Liver (tissue), 3 donors: ENCODE data around the gene UBE2K.

ENCODE experiments used
- EGR1 ChIP-seq, 2 donors: IDR thresholded peaks; 2 replicates each; pipeline ENCODE4 v1.6.1; 2016 to 2018; ENCODE audit warnings: antibody characterized with exemption in 2 of 2, low read depth in 2 of 2
- FOXA1 ChIP-seq: IDR thresholded peaks from 2 replicates; pipeline ENCODE4 v1.6.1; 2016; ENCODE audit warnings: antibody characterized with exemption
- FOXA2 ChIP-seq: IDR thresholded peaks from 2 replicates; pipeline ENCODE4 v1.6.1; 2016; ENCODE audit warnings: antibody characterized with exemption
- GABPA ChIP-seq, 2 donors: IDR thresholded peaks in 1 of 2; conservative IDR thresholded peaks in 1 of 2; 2 replicates each; pipeline ENCODE4 v1.6.1; 2016; ENCODE audit warnings: antibody characterized with exemption in 2 of 2, mild to moderate bottlenecking in 1 of 2, moderate library complexity in 1 of 2
- JUND ChIP-seq, 2 donors: IDR thresholded peaks; 2 replicates each; pipeline ENCODE4 v1.6.1; 2016; ENCODE audit warnings: antibody characterized with exemption in 2 of 2
- RAD21 ChIP-seq, 2 donors: IDR thresholded peaks; 2 replicates each; pipeline ENCODE4 v1.6.1; 2016; ENCODE audit warnings: antibody characterized with exemption in 2 of 2, mild to moderate bottlenecking in 2 of 2
- SP1 ChIP-seq: IDR thresholded peaks from 2 replicates; pipeline ENCODE4 v1.6.1; 2018; ENCODE audit warnings: antibody characterized with exemption, mild to moderate bottlenecking
- TAF1 ChIP-seq: conservative IDR thresholded peaks from 2 replicates; pipeline ENCODE4 v1.6.1; 2016; ENCODE audit warnings: antibody characterized with exemption, mild to moderate bottlenecking
- YY1 ChIP-seq: IDR thresholded peaks from 2 replicates; pipeline ENCODE4 v1.6.1; 2016; ENCODE audit warnings: antibody characterized with exemption, mild to moderate bottlenecking
- TF ChIP-seq, protein P1 (sequence below): fragments of 150-350 bp; IDR thresholded peaks from 2 replicates; pipeline ENCODE4 v1.5.1; 2017; ENCODE audit warnings: improper control_type of control experiment, low read depth, low read length; ENCODE audit not compliant: missing input control
- TF ChIP-seq, protein P2 (sequence below): IDR thresholded peaks from 2 replicates; pipeline ENCODE4 v1.6.1; 2016; ENCODE audit warnings: antibody characterized with exemption
- TF ChIP-seq, protein P3 (sequence below): IDR thresholded peaks from 2 replicates; pipeline ENCODE4 v1.6.1; 2016; ENCODE audit warnings: antibody characterized with exemption
- TF ChIP-seq, protein P4 (sequence below): IDR thresholded peaks from 2 replicates; pipeline ENCODE4 v1.6.1; 2016; ENCODE audit warnings: antibody characterized with exemption, mild to moderate bottlenecking
- TF ChIP-seq, protein P5 (sequence below): IDR thresholded peaks from 2 replicates; pipeline ENCODE4 v1.6.1; 2016; ENCODE audit warnings: antibody characterized with exemption
- donor health status: healthy.
- donor health status: healthy.

DNA sequence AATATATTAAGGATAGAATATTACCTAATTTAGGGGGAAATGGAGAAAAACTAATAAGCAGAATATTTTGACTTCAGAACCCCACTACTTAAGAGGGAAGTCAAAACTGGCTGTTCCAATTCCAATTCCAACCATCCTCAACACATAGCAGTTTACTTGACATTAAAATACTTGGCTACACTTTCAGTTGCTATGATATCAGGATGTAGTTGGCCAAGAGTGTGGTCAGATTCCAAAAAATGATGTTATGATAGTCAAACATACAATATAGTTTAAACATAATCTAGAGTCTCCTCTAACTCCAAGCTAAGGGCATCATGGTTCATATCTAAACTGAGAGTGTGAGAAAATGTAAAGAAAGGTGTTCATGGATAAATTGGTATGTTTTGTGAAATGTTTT, 42.7 kb upstream of the UBE2K start:
- TF ChIP-seq EGR1 (IDR thresholded peaks at IDR 0.05; ENCODE audit: low read depth in 2 of 2) = no peak
- TF ChIP-seq TAF1 = no peak
- TF ChIP-seq RAD21 (IDR thresholded peaks at IDR 0.05) = no peak
- TF ChIP-seq, protein P1, sequence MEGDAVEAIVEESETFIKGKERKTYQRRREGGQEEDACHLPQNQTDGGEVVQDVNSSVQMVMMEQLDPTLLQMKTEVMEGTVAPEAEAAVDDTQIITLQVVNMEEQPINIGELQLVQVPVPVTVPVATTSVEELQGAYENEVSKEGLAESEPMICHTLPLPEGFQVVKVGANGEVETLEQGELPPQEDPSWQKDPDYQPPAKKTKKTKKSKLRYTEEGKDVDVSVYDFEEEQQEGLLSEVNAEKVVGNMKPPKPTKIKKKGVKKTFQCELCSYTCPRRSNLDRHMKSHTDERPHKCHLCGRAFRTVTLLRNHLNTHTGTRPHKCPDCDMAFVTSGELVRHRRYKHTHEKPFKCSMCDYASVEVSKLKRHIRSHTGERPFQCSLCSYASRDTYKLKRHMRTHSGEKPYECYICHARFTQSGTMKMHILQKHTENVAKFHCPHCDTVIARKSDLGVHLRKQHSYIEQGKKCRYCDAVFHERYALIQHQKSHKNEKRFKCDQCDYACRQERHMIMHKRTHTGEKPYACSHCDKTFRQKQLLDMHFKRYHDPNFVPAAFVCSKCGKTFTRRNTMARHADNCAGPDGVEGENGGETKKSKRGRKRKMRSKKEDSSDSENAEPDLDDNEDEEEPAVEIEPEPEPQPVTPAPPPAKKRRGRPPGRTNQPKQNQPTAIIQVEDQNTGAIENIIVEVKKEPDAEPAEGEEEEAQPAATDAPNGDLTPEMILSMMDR = no peak
- TF ChIP-seq YY1 = no peak
- no peak for TF ChIP-seq SP1
- no peak for TF ChIP-seq JUND (IDR thresholded peaks at IDR 0.05)
- TF ChIP-seq, protein P2, sequence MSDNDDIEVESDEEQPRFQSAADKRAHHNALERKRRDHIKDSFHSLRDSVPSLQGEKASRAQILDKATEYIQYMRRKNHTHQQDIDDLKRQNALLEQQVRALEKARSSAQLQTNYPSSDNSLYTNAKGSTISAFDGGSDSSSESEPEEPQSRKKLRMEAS = no peak
- no peak for TF ChIP-seq GABPA (IDR thresholded peaks at IDR 0.05 in 1 of 2, conservative IDR thresholded peaks at IDR 0.05 in 1 of 2)
- TF ChIP-seq, protein P3, sequence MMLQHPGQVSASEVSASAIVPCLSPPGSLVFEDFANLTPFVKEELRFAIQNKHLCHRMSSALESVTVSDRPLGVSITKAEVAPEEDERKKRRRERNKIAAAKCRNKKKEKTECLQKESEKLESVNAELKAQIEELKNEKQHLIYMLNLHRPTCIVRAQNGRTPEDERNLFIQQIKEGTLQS = no peak
- TF ChIP-seq FOXA2 = no peak
- TF ChIP-seq, protein P4, sequence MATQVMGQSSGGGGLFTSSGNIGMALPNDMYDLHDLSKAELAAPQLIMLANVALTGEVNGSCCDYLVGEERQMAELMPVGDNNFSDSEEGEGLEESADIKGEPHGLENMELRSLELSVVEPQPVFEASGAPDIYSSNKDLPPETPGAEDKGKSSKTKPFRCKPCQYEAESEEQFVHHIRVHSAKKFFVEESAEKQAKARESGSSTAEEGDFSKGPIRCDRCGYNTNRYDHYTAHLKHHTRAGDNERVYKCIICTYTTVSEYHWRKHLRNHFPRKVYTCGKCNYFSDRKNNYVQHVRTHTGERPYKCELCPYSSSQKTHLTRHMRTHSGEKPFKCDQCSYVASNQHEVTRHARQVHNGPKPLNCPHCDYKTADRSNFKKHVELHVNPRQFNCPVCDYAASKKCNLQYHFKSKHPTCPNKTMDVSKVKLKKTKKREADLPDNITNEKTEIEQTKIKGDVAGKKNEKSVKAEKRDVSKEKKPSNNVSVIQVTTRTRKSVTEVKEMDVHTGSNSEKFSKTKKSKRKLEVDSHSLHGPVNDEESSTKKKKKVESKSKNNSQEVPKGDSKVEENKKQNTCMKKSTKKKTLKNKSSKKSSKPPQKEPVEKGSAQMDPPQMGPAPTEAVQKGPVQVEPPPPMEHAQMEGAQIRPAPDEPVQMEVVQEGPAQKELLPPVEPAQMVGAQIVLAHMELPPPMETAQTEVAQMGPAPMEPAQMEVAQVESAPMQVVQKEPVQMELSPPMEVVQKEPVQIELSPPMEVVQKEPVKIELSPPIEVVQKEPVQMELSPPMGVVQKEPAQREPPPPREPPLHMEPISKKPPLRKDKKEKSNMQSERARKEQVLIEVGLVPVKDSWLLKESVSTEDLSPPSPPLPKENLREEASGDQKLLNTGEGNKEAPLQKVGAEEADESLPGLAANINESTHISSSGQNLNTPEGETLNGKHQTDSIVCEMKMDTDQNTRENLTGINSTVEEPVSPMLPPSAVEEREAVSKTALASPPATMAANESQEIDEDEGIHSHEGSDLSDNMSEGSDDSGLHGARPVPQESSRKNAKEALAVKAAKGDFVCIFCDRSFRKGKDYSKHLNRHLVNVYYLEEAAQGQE = no peak
- TF ChIP-seq FOXA1 = no peak
- TF ChIP-seq, protein P5, sequence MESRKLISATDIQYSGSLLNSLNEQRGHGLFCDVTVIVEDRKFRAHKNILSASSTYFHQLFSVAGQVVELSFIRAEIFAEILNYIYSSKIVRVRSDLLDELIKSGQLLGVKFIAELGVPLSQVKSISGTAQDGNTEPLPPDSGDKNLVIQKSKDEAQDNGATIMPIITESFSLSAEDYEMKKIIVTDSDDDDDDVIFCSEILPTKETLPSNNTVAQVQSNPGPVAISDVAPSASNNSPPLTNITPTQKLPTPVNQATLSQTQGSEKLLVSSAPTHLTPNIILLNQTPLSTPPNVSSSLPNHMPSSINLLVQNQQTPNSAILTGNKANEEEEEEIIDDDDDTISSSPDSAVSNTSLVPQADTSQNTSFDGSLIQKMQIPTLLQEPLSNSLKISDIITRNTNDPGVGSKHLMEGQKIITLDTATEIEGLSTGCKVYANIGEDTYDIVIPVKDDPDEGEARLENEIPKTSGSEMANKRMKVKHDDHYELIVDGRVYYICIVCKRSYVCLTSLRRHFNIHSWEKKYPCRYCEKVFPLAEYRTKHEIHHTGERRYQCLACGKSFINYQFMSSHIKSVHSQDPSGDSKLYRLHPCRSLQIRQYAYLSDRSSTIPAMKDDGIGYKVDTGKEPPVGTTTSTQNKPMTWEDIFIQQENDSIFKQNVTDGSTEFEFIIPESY = no peak
